Right lobe of liver (tissue), 6 donors: ENCODE data around the gene ZNF438. TPM values are rescaled to one million over a fixed set of nuclear protein-coding genes. Genes with fewer than 3 reads are reported as not detected.

Experiments used
- ATAC-seq, 4 donors: fragments of 200-7000 bp; cut with Tn5 transposase; one replicate each; pipeline ENCODE4 v1.9.1; 2020; ENCODE audit warnings: mild to moderate bottlenecking in 4 of 4, moderate library complexity in 4 of 4
- DNase-seq, 3 donors: peaks; one replicate each; pipeline ENCODE4 v3.0.0-alpha.2; 2020
- H3K27ac ChIP-seq, 3 donors: fragments of 200-600 bp; one replicate each; pipeline ENCODE4 v1.8.0; 2022
- H3K27me3 ChIP-seq, 2 donors: fragments of 200-600 bp; one replicate each; pipeline ENCODE4 v1.8.0; 2022
- H3K36me3 ChIP-seq, 4 donors: fragments of 200-600 bp; sonication (generic) in 1 of 4; one replicate each; pipeline versions ENCODE4 v1.5.1 to v1.8.0; 2017 to 2022; ENCODE audit warnings: control low read depth in 1 of 4
- H3K4me1 ChIP-seq, 4 donors: fragments of 200-600 bp; sonication (generic) in 1 of 4; one replicate each; pipeline versions ENCODE4 v1.5.1 to v1.8.0; 2017 to 2022; ENCODE audit warnings: control low read depth in 1 of 4
- H3K4me3 ChIP-seq, 3 donors: fragments of 200-600 bp; one replicate each; pipeline ENCODE4 v1.8.0; 2022
- H3K9me3 ChIP-seq, 4 donors: fragments of 200-600 bp; sonication (generic) in 1 of 4; one replicate each; pipeline versions ENCODE4 v1.5.1 to v1.8.0; 2017 to 2022; ENCODE audit warnings: control low read depth in 1 of 4
- POLR2A ChIP-seq: fragments of 450-650 bp; IDR thresholded peaks from one replicate; pipeline ENCODE4 v1.6.1; 2017; ENCODE audit warnings: antibody characterized with exemption, mild to moderate bottlenecking
- WGBS: methylation state at CpG from one replicate; pipeline ENCODE4 v1.1.6; 2018; ENCODE audit warnings: low coverage, low lambda C conversion rate; ENCODE audit not compliant: insufficient coverage; ENCODE audit errors: missing lambda C conversion rate; 5-methylcytosine and 5-hydroxymethylcytosine counted together
- intact Hi-C, 2 donors: fragments of 100-400 bp; cut with DNase I; formaldehyde crosslinking; loops; one replicate each; pipeline versions ENCODE4 v1.11.2 to v1.14.1; 2022
- total RNA-seq, 6 experiments: library from RNA; depleted of rRNA in 2 of 6; stranded (reverse); fragments of >200 nt in 2 of 6; fragmentation: NEBNext Ultra II Directional in 3 of 6; extraction: Animal tissue kit (Norgen Biotek cat#: 25700) in 3 of 6; gene quantifications; one replicate each; pipeline versions ENCODE4 v1.1.0 to v1.2.4, GENCODE V29; 2016 to 2023
- TF ChIP-seq, protein P1 (sequence below), 4 donors: fragments of 200-600 bp in 3 of 4; fragments of 450-650 bp in 1 of 4; IDR thresholded peaks; one replicate each; pipeline versions ENCODE4 v1.5.1 to v1.8.0; 2016 to 2022; ENCODE audit warnings: antibody characterized with exemption in 4 of 4, mild to moderate bottlenecking in 2 of 4
- donor health status: DM: no; HTN: yes; CAD: no.
- donor health status: DM: no; HTN: no; CAD: no.
- donor health status: DM: no; HTN: no; CAD: no.
- donor health status: DM: no; HTN: yes; CAD: no.
- donor health status: DM: no; HTN: yes; CAD: no.

ZNF438 gene
- total RNA-seq, 6 experiments from 2014 or later: 2.5 to 5.2 (median 3.3) TPM

DNA sequence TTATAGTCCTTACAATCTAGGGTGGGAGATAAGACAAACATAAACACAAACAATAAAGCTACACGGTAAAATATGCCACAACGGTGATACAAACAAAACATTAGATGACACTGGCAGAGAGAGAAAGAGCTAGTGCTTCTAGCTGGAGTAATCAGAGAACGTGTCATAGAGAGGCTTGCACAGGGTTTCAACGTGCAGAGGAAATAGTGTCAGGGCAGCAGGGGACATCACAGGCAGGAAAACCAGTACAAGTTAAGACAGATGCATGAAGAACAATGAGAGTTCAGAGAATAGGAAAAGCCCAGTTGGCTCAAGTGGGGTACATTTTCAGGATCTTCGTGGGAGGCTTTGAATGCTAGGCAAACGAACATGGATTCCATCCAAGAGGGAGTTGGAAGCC lies 91.4 kb downstream of the ZNF438 start:
- TF ChIP-seq, protein P1, sequence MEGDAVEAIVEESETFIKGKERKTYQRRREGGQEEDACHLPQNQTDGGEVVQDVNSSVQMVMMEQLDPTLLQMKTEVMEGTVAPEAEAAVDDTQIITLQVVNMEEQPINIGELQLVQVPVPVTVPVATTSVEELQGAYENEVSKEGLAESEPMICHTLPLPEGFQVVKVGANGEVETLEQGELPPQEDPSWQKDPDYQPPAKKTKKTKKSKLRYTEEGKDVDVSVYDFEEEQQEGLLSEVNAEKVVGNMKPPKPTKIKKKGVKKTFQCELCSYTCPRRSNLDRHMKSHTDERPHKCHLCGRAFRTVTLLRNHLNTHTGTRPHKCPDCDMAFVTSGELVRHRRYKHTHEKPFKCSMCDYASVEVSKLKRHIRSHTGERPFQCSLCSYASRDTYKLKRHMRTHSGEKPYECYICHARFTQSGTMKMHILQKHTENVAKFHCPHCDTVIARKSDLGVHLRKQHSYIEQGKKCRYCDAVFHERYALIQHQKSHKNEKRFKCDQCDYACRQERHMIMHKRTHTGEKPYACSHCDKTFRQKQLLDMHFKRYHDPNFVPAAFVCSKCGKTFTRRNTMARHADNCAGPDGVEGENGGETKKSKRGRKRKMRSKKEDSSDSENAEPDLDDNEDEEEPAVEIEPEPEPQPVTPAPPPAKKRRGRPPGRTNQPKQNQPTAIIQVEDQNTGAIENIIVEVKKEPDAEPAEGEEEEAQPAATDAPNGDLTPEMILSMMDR (IDR thresholded peaks at IDR 0.05): no peak
- TF ChIP-seq POLR2A: no peak
- Histone ChIP-seq H3K4me1 (peaks cover 0 to 13% (median 0%) of the 10 kb centered on the region in 4 donors), H3K27me3 (no peaks in the 10 kb centered on the region), H3K4me3 (no peak overlapping the region), H3K27ac (no peak overlapping the region), H3K9me3 (no peaks in the 10 kb centered on the region), H3K36me3 (no peaks in the 10 kb centered on the region)
- intact Hi-C loops: no loop called here
- peak in 3 of 4 donors; percentile 56 to 71 (median 68) for ATAC-seq
- 41% methylated on average over 6 of the region's 6 CpGs for WGBS
- no peak for DNase-seq

DNA sequence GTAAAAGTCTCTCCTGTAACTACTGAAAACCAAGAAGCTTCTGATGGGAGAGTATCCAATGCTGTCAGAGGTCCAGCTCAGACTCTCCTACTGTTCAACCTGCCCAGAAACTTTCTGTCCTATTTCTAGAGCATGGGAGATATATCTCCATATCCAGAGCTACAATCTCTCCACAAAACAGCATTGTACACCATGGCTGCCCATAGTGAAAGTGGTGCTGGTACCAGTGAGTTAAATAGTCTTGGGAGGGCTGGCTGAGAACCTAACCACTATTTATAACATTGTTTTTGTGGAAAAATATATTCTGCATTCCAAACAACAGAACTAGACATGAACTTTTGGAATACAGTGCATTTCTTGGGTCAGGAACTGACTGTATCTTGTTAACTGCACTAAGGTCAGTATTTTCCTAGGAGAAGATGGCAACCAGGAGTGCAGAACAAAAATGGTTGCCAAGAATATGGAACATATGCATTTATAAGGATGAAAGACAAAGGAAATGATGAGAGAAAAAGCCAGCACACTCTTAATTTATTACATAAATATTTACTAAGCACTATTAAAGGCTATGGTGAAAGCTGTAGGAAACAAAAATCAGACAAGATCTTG lies 91.9 kb downstream of the ZNF438 start:
- peaks cover 0 to 13% (median 0%) of the 10 kb centered on the region in 4 donors for H3K4me1 ChIP-seq
- DNase-seq: no peak
- TF ChIP-seq, protein P1 (IDR thresholded peaks at IDR 0.05): no peak
- TF ChIP-seq POLR2A: no peak
- intact Hi-C loops: no loop called here
- ATAC-seq: no peak
- H3K36me3 ChIP-seq: no peaks in the 10 kb centered on the region
- H3K27ac ChIP-seq: no peak overlapping the region
- H3K27me3 ChIP-seq: no peaks in the 10 kb centered on the region
- no peaks in the 10 kb centered on the region for H3K9me3 ChIP-seq
- no peak overlapping the region for H3K4me3 ChIP-seq

DNA sequence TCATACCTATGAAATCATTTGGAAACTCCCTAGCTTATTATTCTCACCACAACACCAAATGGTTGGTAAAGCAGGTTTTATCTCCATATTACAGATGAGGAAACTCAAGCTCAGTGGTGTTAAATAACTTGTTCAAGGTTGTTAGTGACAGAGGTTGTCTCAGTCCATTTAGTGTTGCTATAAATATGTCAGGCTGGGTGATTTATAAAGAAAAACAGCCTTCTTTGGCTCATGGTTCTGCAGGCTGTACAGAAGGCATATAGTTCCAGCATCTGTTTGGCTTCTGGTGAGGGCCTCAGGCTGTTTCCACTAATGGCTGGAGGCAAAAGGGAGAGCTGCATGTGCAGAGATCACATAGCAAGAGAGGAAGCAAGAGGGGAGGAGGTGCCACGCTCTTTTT lies 96.6 kb downstream of the ZNF438 start:
- no peak for ATAC-seq
- intact Hi-C loops: no loop called here
- 100% methylated on average over 1 of the region's 1 CpG for WGBS

DNA sequence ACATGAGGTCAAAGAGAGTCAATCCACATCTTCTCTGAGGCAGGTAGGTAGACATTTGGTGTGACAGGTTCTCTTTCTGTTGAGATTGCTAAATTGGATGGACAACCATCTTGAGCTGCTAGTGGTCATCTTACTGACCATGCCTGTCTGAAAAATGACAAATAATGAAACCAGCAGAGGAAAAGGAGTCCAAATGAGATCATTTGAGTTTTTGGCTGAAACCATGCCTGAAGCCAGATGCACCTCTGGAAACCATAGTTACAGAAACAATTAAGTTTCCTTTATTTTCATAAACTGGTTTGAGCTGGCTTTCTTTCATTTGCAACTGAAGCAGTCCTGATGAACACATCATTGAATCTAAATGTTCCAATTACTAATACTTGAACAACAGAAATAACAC lies 100.6 kb downstream of the ZNF438 start:
- intact Hi-C loops: no loop called here
- H3K4me3 ChIP-seq: no peak overlapping the region
- ATAC-seq: no peak

More for the DNA sequence above, 96.6 kb downstream of the ZNF438 start:
- Histone ChIP-seq H3K36me3 (no peaks in the 10 kb centered on the region), H3K4me1 (no peaks in the 10 kb centered on the region), H3K9me3 (no peaks in the 10 kb centered on the region), H3K27me3 (no peaks in the 10 kb centered on the region), H3K4me3 (no peak overlapping the region), H3K27ac (no peak overlapping the region)
- DNase-seq: no peak
- TF ChIP-seq POLR2A: no peak
- TF ChIP-seq, protein P1 (IDR thresholded peaks at IDR 0.05): no peak

More for the DNA sequence above, 100.6 kb downstream of the ZNF438 start:
- no peaks in the 10 kb centered on the region for H3K9me3 ChIP-seq
- H3K27ac ChIP-seq: no peak overlapping the region
- no peak for DNase-seq
- no peaks in the 10 kb centered on the region for H3K27me3 ChIP-seq
- TF ChIP-seq, protein P1 (IDR thresholded peaks at IDR 0.05): no peak
- no peak for TF ChIP-seq POLR2A
- H3K36me3 ChIP-seq: no peaks in the 10 kb centered on the region
- H3K4me1 ChIP-seq: no peaks in the 10 kb centered on the region
